KMS-11 (cell line): ENCODE results near the gene SIMC1.

Experiments used
- H2AFZ ChIP-seq: fragments of 200-600 bp; sonication (generic); 2 replicates; pipeline ENCODE4 v1.6.1; 2016; ENCODE audit warnings: antibody characterized with exemption, mixed run types, low read depth
- H3K27ac ChIP-seq: fragments of 200-600 bp; sonication (generic); 2 replicates; pipeline ENCODE4 v1.6.1; 2016; ENCODE audit warnings: mild to moderate bottlenecking, mixed run types
- H3K27me3 ChIP-seq: fragments of 200-600 bp; sonication (generic); 2 replicates; pipeline ENCODE4 v1.6.1; 2017; ENCODE audit warnings: mild to moderate bottlenecking, low read depth, mixed run types, moderate library complexity; ENCODE audit not compliant: insufficient read depth
- H3K36me3 ChIP-seq: fragments of 200-600 bp; sonication (generic); 2 replicates; pipeline ENCODE4 v1.6.1; 2017; ENCODE audit warnings: mild to moderate bottlenecking, mixed run types; ENCODE audit not compliant: insufficient read depth
- H3K4me1 ChIP-seq: fragments of 200-600 bp; sonication (generic); 2 replicates; pipeline ENCODE4 v1.6.1; 2016; ENCODE audit warnings: mild to moderate bottlenecking, low read depth, mixed run types; ENCODE audit not compliant: poor library complexity, severe bottlenecking
- H3K4me2 ChIP-seq: fragments of 200-600 bp; sonication (generic); 2 replicates; pipeline ENCODE4 v1.7.0; 2016; ENCODE audit warnings: mild to moderate bottlenecking, mixed run types
- H3K4me3 ChIP-seq: fragments of 200-600 bp; sonication (generic); IDR thresholded peaks from 2 replicates; pipeline ENCODE4 v1.6.1; 2017; ENCODE audit warnings: low read depth, low read length, mixed read lengths; ENCODE audit not compliant: insufficient read depth
- H3K79me2 ChIP-seq: fragments of 200-600 bp; sonication (generic); 2 replicates; pipeline ENCODE4 v1.6.1; 2016; ENCODE audit warnings: low read depth, mixed run types; ENCODE audit not compliant: insufficient read depth
- H3K9ac ChIP-seq: fragments of 200-600 bp; sonication (generic); 2 replicates; pipeline ENCODE4 v1.6.1; 2016; ENCODE audit warnings: mild to moderate bottlenecking, mixed run types
- H4K20me1 ChIP-seq: fragments of 200-600 bp; sonication (generic); 2 replicates; pipeline ENCODE4 v1.6.1; 2016; ENCODE audit warnings: mild to moderate bottlenecking, mixed run types; ENCODE audit not compliant: insufficient read depth
- CTCF ChIP-seq: fragments of 200-600 bp; sonication (generic); conservative IDR thresholded peaks from 2 replicates; pipeline ENCODE4 v1.6.1; 2017; ENCODE audit warnings: low read depth, mild to moderate bottlenecking, antibody characterized with exemption, low read length, moderate library complexity, mixed read lengths

SIMC1 gene

GRCh38 chr5:176353533-176353932 is 115.3 kb downstream of the SIMC1 start:
- no peaks in the 10 kb centered on the region; the same call in 1 of the 2 replicates for H3K79me2 ChIP-seq
- H3K36me3 ChIP-seq: no peaks in the 10 kb centered on the region
- H3K9ac ChIP-seq: no peak overlapping the region
- H4K20me1 ChIP-seq: no peaks in the 10 kb centered on the region
- no peak overlapping the region for H3K27ac ChIP-seq
- no peak overlapping the region for H3K4me2 ChIP-seq
- no peak overlapping the region for H2AFZ ChIP-seq
- H3K4me3 ChIP-seq: no peak overlapping the region
- no peaks in the 10 kb centered on the region for H3K4me1 ChIP-seq
- no peak for TF ChIP-seq CTCF
- no peaks in the 10 kb centered on the region for H3K27me3 ChIP-seq

GRCh38 chr5:176355400-176356178 is 117.4 kb downstream of the SIMC1 start:
- Histone ChIP-seq H3K9ac (no peak overlapping the region), H3K27me3 (no peaks in the 10 kb centered on the region), H2AFZ (no peak overlapping the region), H3K79me2 (peaks cover 10% of the 10 kb centered on the region; the same call in 1 of the 2 replicates), H3K27ac (no peak overlapping the region), H3K4me3 (no peak overlapping the region), H4K20me1 (no peaks in the 10 kb centered on the region), H3K36me3 (no peaks in the 10 kb centered on the region), H3K4me2 (no peak overlapping the region), H3K4me1 (peaks cover 8% of the 10 kb centered on the region)
- TF ChIP-seq CTCF: no peak

- no peak for TF ChIP-seq CTCF
- no peaks in the 10 kb centered on the region for H4K20me1 ChIP-seq
- H2AFZ ChIP-seq: no peak overlapping the region
- no peak overlapping the region for H3K9ac ChIP-seq
- no peak overlapping the region for H3K4me2 ChIP-seq
- no peak overlapping the region for H3K27ac ChIP-seq
- H3K36me3 ChIP-seq: no peaks in the 10 kb centered on the region
- H3K27me3 ChIP-seq: no peaks in the 10 kb centered on the region
- peaks cover 8% of the 10 kb centered on the region for H3K4me1 ChIP-seq
- H3K79me2 ChIP-seq: peaks cover 13% of the 10 kb centered on the region; the same call in 1 of the 2 replicates
- no peak overlapping the region for H3K4me3 ChIP-seq
These were observed 117.9 kb downstream of the SIMC1 start for GRCh38 chr5:176356179-176356566.

- H3K4me3 ChIP-seq: no peak overlapping the region
- no peak overlapping the region for H3K27ac ChIP-seq
- H3K79me2 ChIP-seq: peaks cover 17% of the 10 kb centered on the region; the same call in 1 of the 2 replicates
- no peak overlapping the region for H3K4me2 ChIP-seq
- H3K9ac ChIP-seq: no peak overlapping the region
- no peaks in the 10 kb centered on the region for H4K20me1 ChIP-seq
- TF ChIP-seq CTCF: no peak
- H3K36me3 ChIP-seq: no peaks in the 10 kb centered on the region
- peaks cover 8% of the 10 kb centered on the region for H3K4me1 ChIP-seq
- H2AFZ ChIP-seq: no peak overlapping the region
- H3K27me3 ChIP-seq: no peaks in the 10 kb centered on the region
These were observed 121.4 kb downstream of the SIMC1 start for GRCh38 chr5:176359658-176360057.
